Panc1 (cell line): ENCODE data around the gene OR11H6. TPM values are rescaled to one million over a fixed set of nuclear protein-coding genes. Genes with fewer than 3 reads are reported as not detected.

Experiments used
- ATAC-seq: fragments of 200-7000 bp; cut with Tn5 transposase; 2 replicates; pipeline ENCODE4 v1.9.1; 2020; ENCODE audit warnings: mild to moderate bottlenecking, moderate library complexity
- BruUV-seq: library from RNA; stranded (reverse); fragments of 400-500 nt; replicated peaks from 2 replicates; lab custom pipeline; 2021; lab: Mats Ljungman, UMichigan
- CTCF ChIA-PET: fragments of 300-600 bp; sonication (Branson Sonifier 250); formaldehyde crosslinking; loops from one replicate; lab custom pipeline; 2022; ENCODE audit warnings: antibody characterized with exemption; lab: Charles Lee
- POLR2A ChIA-PET: fragments of 300-600 bp; sonication (Branson Sonifier 250); formaldehyde crosslinking; loops from one replicate; lab custom pipeline; 2022; ENCODE audit warnings: antibody characterized with exemption; lab: Charles Lee
- DNase-seq: peaks from one replicate; pipeline ENCODE4 v3.0.0-alpha.2; 2010; ENCODE audit warnings: low read depth, low spot score
- H3K27ac ChIP-seq: 2 replicates; pipeline ENCODE4 v1.5.1; 2011; ENCODE audit warnings: mild to moderate bottlenecking, low read length, inconsistent platforms
- H3K27me3 ChIP-seq: fragments of 200-500 bp; sonication (Bioruptor generic); 2 replicates; pipeline ENCODE4 v1.6.0; 2014; ENCODE audit warnings: low read length, inconsistent platforms; ENCODE audit not compliant: control insufficient read depth, insufficient read depth
- H3K36me3 ChIP-seq: fragments of 200-500 bp; sonication (Bioruptor generic); 2 replicates; pipeline ENCODE4 v1.5.1; 2014; ENCODE audit warnings: inconsistent platforms, mild to moderate bottlenecking, low read length, moderate library complexity; ENCODE audit not compliant: control insufficient read depth, insufficient read depth
- H3K4me1 ChIP-seq: 2 replicates; pipeline ENCODE4 v1.5.1; 2011; ENCODE audit warnings: inconsistent platforms, mild to moderate bottlenecking, low read length, moderate library complexity; ENCODE audit not compliant: control insufficient read depth, insufficient read depth
- H3K4me3 ChIP-seq, 2 experiments: 2 replicates each; pipeline ENCODE4 v1.5.1; 2011 to 2012; ENCODE audit warnings: low read depth in 2 of 2, low read length in 2 of 2, mild to moderate bottlenecking in 2 of 2, inconsistent platforms in 1 of 2, moderate library complexity in 1 of 2
- H3K9me3 ChIP-seq: fragments of 200-500 bp; sonication (Bioruptor generic); 2 replicates; pipeline ENCODE4 v1.5.1; 2014; ENCODE audit warnings: low read depth, mild to moderate bottlenecking, inconsistent platforms, low read length, moderate library complexity; ENCODE audit not compliant: control insufficient read depth, insufficient read depth
- POLR2AphosphoS5 ChIP-seq: IDR thresholded peaks from 2 replicates; pipeline ENCODE4 v1.6.1; 2012; ENCODE audit warnings: mild to moderate bottlenecking, low read depth, low read length, moderate library complexity
- SIN3A ChIP-seq: IDR thresholded peaks from 2 replicates; pipeline ENCODE4 v1.6.1; 2012; ENCODE audit warnings: low read depth, mild to moderate bottlenecking, low read length, moderate library complexity, borderline replicate concordance; ENCODE audit not compliant: insufficient read depth
- TCF7L2 ChIP-seq: IDR thresholded peaks from 2 replicates; pipeline ENCODE4 v1.6.1; 2011; ENCODE audit warnings: mild to moderate bottlenecking, low read depth, low read length, inconsistent platforms
- in situ Hi-C: cut with HindIII; loops from 2 replicates; pipeline ENCODE4 v1.10.0; 2016; ENCODE audit warnings: low sequenced_read_pairs, low pct_unique_long_range_greater_than_20kb
- intact Hi-C: fragments of 100-400 bp; cut with micrococcal nuclease; formaldehyde crosslinking; loops from one replicate; pipeline ENCODE4 v1.10.0; 2022; ENCODE audit not compliant: unreplicated experiment
- total RNA-seq: library from RNA; stranded (reverse); gene quantifications from one replicate; pipeline ENCODE4 v1.2.1, GENCODE V29; 2021; ENCODE audit not compliant: unreplicated experiment
- TF ChIP-seq, protein P1 (sequence below), 2 experiments: IDR thresholded peaks; 2 replicates each; pipeline ENCODE4 v1.6.1; 2011 to 2012; ENCODE audit warnings: low read depth in 2 of 2, control low read depth in 1 of 2, low read length in 1 of 2, mild to moderate bottlenecking in 1 of 2, moderate library complexity in 1 of 2; ENCODE audit not compliant: insufficient read depth in 1 of 2
- TF ChIP-seq, protein P2 (sequence below): fragments of 450-650 bp; IDR thresholded peaks from 2 replicates; pipeline ENCODE4 v1.5.1; 2017; ENCODE audit warnings: mild to moderate bottlenecking

OR11H6 gene
- total RNA-seq, 1 experiment from 2014 or later, result not detected

DNA sequence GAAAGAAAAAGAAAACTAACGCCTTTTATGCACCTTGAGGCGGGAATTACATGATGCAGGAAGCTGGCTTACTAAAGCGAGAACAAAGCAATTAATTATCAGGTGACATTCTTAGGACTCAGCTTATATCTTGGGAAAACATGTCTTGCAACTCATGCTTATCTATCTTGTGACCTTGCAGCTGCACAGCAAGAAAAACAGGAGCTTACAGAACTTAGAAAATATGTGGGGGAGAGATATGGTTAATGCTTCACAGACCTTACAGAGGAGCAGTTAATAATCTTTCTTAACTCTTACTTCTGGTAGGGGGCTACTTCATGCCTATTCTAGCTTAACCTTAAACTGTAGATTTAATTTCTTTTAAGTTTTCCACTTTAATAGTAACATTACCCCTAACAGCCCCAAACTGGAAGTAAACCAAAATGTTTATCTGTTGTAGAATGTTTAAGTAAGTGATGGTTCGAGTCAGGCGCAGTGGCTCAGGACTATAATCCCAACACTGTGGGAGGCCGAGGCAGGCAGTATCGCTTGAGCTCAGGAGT is 46.0 kb upstream of the OR11H6 start:
- H3K4me3 ChIP-seq, result no peak overlapping the region
- ChIA-PET POLR2A (no interaction called here), CTCF (no interaction called here)
- BruUV-seq, result no TSS peak
- H3K9me3 ChIP-seq, result no peaks in the 10 kb centered on the region
- no peaks in the 10 kb centered on the region for H3K27me3 ChIP-seq
- no peak for DNase-seq
- TF ChIP-seq SIN3A, result no peak
- TF ChIP-seq, protein P1, sequence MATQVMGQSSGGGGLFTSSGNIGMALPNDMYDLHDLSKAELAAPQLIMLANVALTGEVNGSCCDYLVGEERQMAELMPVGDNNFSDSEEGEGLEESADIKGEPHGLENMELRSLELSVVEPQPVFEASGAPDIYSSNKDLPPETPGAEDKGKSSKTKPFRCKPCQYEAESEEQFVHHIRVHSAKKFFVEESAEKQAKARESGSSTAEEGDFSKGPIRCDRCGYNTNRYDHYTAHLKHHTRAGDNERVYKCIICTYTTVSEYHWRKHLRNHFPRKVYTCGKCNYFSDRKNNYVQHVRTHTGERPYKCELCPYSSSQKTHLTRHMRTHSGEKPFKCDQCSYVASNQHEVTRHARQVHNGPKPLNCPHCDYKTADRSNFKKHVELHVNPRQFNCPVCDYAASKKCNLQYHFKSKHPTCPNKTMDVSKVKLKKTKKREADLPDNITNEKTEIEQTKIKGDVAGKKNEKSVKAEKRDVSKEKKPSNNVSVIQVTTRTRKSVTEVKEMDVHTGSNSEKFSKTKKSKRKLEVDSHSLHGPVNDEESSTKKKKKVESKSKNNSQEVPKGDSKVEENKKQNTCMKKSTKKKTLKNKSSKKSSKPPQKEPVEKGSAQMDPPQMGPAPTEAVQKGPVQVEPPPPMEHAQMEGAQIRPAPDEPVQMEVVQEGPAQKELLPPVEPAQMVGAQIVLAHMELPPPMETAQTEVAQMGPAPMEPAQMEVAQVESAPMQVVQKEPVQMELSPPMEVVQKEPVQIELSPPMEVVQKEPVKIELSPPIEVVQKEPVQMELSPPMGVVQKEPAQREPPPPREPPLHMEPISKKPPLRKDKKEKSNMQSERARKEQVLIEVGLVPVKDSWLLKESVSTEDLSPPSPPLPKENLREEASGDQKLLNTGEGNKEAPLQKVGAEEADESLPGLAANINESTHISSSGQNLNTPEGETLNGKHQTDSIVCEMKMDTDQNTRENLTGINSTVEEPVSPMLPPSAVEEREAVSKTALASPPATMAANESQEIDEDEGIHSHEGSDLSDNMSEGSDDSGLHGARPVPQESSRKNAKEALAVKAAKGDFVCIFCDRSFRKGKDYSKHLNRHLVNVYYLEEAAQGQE (IDR thresholded peaks at IDR 0.05; ENCODE audit: insufficient read depth in 1 of 2, low read depth in 2 of 2, low read length in 1 of 2), result no peak
- TF ChIP-seq, protein P2, sequence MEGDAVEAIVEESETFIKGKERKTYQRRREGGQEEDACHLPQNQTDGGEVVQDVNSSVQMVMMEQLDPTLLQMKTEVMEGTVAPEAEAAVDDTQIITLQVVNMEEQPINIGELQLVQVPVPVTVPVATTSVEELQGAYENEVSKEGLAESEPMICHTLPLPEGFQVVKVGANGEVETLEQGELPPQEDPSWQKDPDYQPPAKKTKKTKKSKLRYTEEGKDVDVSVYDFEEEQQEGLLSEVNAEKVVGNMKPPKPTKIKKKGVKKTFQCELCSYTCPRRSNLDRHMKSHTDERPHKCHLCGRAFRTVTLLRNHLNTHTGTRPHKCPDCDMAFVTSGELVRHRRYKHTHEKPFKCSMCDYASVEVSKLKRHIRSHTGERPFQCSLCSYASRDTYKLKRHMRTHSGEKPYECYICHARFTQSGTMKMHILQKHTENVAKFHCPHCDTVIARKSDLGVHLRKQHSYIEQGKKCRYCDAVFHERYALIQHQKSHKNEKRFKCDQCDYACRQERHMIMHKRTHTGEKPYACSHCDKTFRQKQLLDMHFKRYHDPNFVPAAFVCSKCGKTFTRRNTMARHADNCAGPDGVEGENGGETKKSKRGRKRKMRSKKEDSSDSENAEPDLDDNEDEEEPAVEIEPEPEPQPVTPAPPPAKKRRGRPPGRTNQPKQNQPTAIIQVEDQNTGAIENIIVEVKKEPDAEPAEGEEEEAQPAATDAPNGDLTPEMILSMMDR, result no peak
- no peak for TF ChIP-seq TCF7L2
- no peak for TF ChIP-seq POLR2AphosphoS5
- H3K27ac ChIP-seq, result no peak overlapping the region
- no peak for ATAC-seq
- in situ Hi-C loops, result no loop called here
- no peaks in the 10 kb centered on the region for H3K4me1 ChIP-seq
- H3K36me3 ChIP-seq, result no peaks in the 10 kb centered on the region
- intact Hi-C loops, result no loop called here

DNA sequence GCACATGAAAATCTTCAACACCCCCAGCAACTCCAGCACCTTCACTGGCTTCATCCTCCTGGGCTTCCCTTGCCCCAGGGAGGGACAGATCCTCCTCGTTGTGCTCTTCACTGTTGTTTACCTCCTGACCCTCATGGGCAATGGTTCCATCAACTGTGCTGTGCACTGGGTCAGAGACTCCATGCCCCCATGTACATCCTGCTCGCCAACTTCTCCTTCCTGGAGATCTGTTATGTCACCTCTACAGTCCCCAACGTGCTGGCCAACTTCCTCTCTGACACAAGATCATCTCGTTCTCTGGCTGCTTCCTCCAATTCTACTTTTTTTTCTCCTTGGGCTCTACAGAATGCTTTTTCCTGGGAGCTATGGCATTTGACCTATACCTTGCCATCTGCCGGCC is 44.3 kb upstream of the OR11H6 start:
- no peaks in the 10 kb centered on the region for H3K9me3 ChIP-seq
- no peaks in the 10 kb centered on the region for H3K4me1 ChIP-seq
- H3K36me3 ChIP-seq, result no peaks in the 10 kb centered on the region
- CTCF ChIA-PET, result no interaction called here
- no peak for TF ChIP-seq SIN3A
- no TSS peak for BruUV-seq
- intact Hi-C loops (no loop called here), in situ Hi-C loops (no loop called here)
- no peak for DNase-seq
- H3K27ac ChIP-seq, result no peak overlapping the region
- no peak overlapping the region for H3K4me3 ChIP-seq
- ATAC-seq, result no peak
- POLR2A ChIA-PET, result no interaction called here
- no peaks in the 10 kb centered on the region for H3K27me3 ChIP-seq

DNA sequence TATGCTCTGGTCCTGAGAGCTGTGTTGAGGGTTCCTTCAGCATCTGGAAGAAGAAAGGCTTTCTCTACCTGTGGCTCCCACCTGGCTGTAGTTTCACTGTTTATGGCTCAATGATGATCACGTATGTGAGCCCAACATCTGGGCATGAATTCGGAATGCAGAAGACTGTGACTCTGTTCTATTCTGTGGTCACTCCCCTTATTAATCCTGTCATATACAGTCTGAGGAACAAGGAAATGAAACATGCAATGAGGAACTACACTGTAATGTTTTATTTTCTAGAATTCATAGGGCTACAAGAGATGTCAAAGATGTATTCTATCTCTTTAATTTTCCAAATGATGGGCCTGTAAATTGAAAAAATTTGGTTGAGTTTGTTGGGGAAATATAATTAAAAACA is 43.6 kb upstream of the OR11H6 start:
- in situ Hi-C loops (no loop called here), intact Hi-C loops (no loop called here)
- no peak overlapping the region for H3K27ac ChIP-seq
- TF ChIP-seq POLR2AphosphoS5 (no peak), SIN3A (no peak)
- H3K4me1 ChIP-seq, result no peaks in the 10 kb centered on the region
- H3K27me3 ChIP-seq, result no peaks in the 10 kb centered on the region
- no TSS peak for BruUV-seq
- CTCF ChIA-PET, result no interaction called here
- no peak overlapping the region for H3K4me3 ChIP-seq
- ATAC-seq (no peak), DNase-seq (no peak)
- no peaks in the 10 kb centered on the region for H3K9me3 ChIP-seq
- POLR2A ChIA-PET, result no interaction called here
- H3K36me3 ChIP-seq, result no peaks in the 10 kb centered on the region
